WERI-Rb-1 (cell line): Measurements from ENCODE around the gene OR14J1.
"Not testable (repeated sequence)": the region's sequence is repeated elsewhere in the genome, so short reads cannot be mapped to it uniquely, and the experiment has no call there.

Experiments
- DNase-seq: peaks from one replicate; pipeline ENCODE4 v3.0.0-alpha.2; 2020
- H3K27ac ChIP-seq: fragments of 250-450 bp; sonication (Bioruptor Pico); 2 replicates; pipeline ENCODE4 v1.5.1; 2020; ENCODE audit warnings: mild to moderate bottlenecking, moderate library complexity
- H3K27me3 ChIP-seq: fragments of 250-450 bp; sonication (Bioruptor Pico); 2 replicates; pipeline ENCODE4 v1.5.1; 2021; ENCODE audit warnings: mild to moderate bottlenecking, low read depth, moderate library complexity; ENCODE audit not compliant: insufficient read depth, severe bottlenecking
- H3K36me3 ChIP-seq: fragments of 250-450 bp; sonication (Bioruptor Pico); 2 replicates; pipeline ENCODE4 v1.5.1; 2020; ENCODE audit warnings: mild to moderate bottlenecking, moderate library complexity
- H3K4me3 ChIP-seq: 2 replicates; pipeline ENCODE4 v1.5.1; 2011; ENCODE audit warnings: low read depth, mild to moderate bottlenecking, control low read depth, low read length
- H3K9me3 ChIP-seq: fragments of 250-450 bp; sonication (Bioruptor Pico); 2 replicates; pipeline ENCODE4 v1.5.1; 2021; ENCODE audit warnings: mild to moderate bottlenecking, moderate library complexity; ENCODE audit not compliant: severe bottlenecking
- CTCF ChIP-seq: IDR thresholded peaks from 2 replicates; pipeline ENCODE4 v1.5.1; 2011; ENCODE audit warnings: low read depth, mild to moderate bottlenecking, control low read depth, inconsistent platforms, low read length

OR14J1 gene

GRCh38 chr6:29336269-29336668, 34.8 kb downstream of the OR14J1 start:
- Histone ChIP-seq H3K9me3 (peaks cover 5% of the 10 kb centered on the region), H3K27me3 (peaks cover 83% of the 10 kb centered on the region), H3K4me3 (no peak overlapping the region), H3K27ac (no peak overlapping the region), H3K36me3 (no peaks in the 10 kb centered on the region)
- TF ChIP-seq CTCF, result no peak
- DNase-seq, result no peak

GRCh38 chr6:29345380-29345779, 43.9 kb downstream of the OR14J1 start:
- H3K9me3 ChIP-seq, result peaks cover 3% of the 10 kb centered on the region
- no peak for TF ChIP-seq CTCF
- no peak for DNase-seq
- no peaks in the 10 kb centered on the region for H3K36me3 ChIP-seq
- no peak overlapping the region for H3K27ac ChIP-seq
- H3K27me3 ChIP-seq, result peaks cover 78% of the 10 kb centered on the region
- H3K4me3 ChIP-seq, result no peak overlapping the region

GRCh38 chr6:29349348-29349747, 47.8 kb downstream of the OR14J1 start:
- H3K9me3 ChIP-seq, H3K36me3 ChIP-seq, H3K4me3 ChIP-seq, H3K27ac ChIP-seq, DNase-seq: not testable (repeated sequence)
- peaks cover 91% of the 10 kb centered on the region for H3K27me3 ChIP-seq

GRCh38 chr6:29354980-29355379, 53.5 kb downstream of the OR14J1 start:
- no peak for DNase-seq
- H3K27ac ChIP-seq, result no peak overlapping the region
- peaks cover 92% of the 10 kb centered on the region for H3K27me3 ChIP-seq
- TF ChIP-seq CTCF, result no peak
- H3K9me3 ChIP-seq, result peaks cover 2% of the 10 kb centered on the region
- H3K4me3 ChIP-seq, result no peak overlapping the region
- no peaks in the 10 kb centered on the region for H3K36me3 ChIP-seq

- DNase-seq, result no peak
- Histone ChIP-seq H3K9me3 (peaks cover 2% of the 10 kb centered on the region), H3K36me3 (no peaks in the 10 kb centered on the region), H3K27ac (no peak overlapping the region), H3K27me3 (peaks cover 95% of the 10 kb centered on the region), H3K4me3 (no peak overlapping the region)
- peak; percentile 25; the same call in 1 of the 2 replicates for TF ChIP-seq CTCF
Measured at GRCh38 chr6:29355603-29356002, 54.1 kb downstream of the OR14J1 start.
